ENCODE measurements around the gene LAMC2.

DNA sequence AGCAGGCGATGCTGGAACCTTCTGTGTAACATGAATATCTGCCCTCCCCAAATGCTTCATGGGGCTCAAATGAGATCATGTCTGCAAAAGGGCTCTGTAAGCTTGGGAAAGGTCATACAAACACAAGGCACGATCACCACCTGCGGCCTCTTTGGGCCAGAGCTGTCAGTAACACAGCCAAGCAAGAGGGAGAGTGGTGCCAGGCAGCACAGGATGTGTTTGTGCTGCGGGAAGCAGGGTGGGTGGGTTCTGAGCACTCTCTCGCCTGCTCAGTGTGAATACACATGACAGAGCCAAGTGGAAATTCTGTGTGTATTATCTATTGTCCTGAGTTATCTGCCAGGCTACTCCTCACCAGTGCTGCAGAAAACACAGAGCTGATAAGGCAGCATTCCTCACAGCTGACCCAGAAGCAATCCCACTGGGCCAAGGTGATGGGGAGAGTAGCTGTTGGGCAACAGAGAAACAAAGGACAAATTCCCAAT, 101.2 kb downstream of the LAMC2 start:
- TF ChIP-seq, protein P1, sequence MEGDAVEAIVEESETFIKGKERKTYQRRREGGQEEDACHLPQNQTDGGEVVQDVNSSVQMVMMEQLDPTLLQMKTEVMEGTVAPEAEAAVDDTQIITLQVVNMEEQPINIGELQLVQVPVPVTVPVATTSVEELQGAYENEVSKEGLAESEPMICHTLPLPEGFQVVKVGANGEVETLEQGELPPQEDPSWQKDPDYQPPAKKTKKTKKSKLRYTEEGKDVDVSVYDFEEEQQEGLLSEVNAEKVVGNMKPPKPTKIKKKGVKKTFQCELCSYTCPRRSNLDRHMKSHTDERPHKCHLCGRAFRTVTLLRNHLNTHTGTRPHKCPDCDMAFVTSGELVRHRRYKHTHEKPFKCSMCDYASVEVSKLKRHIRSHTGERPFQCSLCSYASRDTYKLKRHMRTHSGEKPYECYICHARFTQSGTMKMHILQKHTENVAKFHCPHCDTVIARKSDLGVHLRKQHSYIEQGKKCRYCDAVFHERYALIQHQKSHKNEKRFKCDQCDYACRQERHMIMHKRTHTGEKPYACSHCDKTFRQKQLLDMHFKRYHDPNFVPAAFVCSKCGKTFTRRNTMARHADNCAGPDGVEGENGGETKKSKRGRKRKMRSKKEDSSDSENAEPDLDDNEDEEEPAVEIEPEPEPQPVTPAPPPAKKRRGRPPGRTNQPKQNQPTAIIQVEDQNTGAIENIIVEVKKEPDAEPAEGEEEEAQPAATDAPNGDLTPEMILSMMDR (IDR thresholded peaks at IDR 0.05): no peak
- no peak for TF ChIP-seq EP300 (IDR thresholded peaks at IDR 0.05)

Measured in esophagus muscularis mucosa (tissue), 3 donors.